ENCODE results near the gene ARL6. TPM values are rescaled to one million over a fixed set of nuclear protein-coding genes. Genes with fewer than 3 reads are reported as not detected.
A peak's percentile ranks its signal among the peaks of the same experiment; 100 is the strongest.

Gene ARL6
- total and polyA plus RNA-seq, 9 of the 15 experiments (the other 6 are each of a cell fraction or from before 2014, with no cell fraction given): 0.91 to 2.9 (median 2.3) TPM

DNA sequence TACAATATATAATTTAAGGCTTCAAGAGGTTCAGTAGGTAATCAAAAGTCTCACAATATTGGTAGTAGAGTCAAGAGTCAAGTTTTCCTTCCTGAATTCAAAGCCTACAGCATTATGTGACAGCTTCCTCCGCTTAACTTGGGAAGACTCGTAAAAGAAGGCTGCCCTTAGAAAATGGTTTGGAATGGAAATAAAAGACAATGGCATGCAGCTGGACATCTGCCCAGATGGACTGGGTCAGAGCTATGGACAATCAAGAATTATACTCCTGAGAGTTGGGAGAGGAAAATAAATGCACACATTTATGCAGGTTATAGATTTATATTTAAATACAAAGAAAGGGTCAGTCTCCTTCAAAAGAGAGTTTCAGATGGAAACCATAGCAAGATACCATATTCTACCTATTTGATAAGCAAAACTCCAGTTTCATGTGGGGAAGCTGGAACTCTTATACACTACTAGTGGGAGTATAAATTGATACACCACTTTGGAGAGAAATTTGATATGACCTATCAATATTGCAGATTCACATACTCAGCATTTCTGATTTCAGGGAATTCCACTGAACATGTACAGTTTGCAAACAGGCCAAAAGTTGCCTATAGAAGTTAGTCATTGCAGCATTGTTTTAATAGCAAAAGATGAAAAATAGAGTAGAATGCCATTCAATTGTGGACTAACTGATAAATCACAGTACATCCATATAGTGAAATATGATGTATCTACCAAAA is 63.3 kb downstream of the ARL6 start:
- intact Hi-C loops (cut with micrococcal nuclease): no loop called here

DNA sequence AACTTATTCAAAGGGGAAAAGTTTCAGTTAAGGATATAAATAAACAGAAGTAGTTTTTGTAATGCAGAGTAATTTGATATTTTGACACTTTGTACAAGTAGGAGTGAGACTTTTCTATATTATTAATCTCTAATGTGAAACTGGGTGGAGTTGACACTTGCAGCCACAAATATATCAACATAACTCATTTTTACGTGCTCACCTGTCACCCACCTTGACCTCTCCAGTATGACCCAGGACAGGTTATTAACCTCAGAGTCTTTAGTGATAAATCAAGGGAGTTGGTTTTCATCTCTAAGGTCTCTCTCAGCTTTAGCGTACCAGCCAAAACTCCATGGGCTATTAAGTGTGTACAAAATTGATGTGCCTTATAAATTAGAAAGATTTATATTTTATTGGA is 64.6 kb downstream of the ARL6 start:
- Histone ChIP-seq H2AFZ (ENCODE audit: low read depth, low read length) (no peak overlapping the region), H3K27ac (ENCODE audit: extremely low read depth, low read depth, low read length) (no peak overlapping the region), H3K4me3 (no peak overlapping the region), H3K27me3 (ENCODE audit: control insufficient read depth in 2 of 2, insufficient read depth in 2 of 2, low read length in 2 of 2) (no peaks in the 10 kb centered on the region), H3K36me3 (ENCODE audit: control insufficient read depth, insufficient read depth, low read length) (no peaks in the 10 kb centered on the region), H4K20me1 (replicated peaks; ENCODE audit: control insufficient read depth, insufficient read depth, low read length) (no peaks in the 10 kb centered on the region), H3K4me2 (ENCODE audit: insufficient read depth, low read length) (no peak overlapping the region), H3K9me3 (replicated peaks; ENCODE audit: control insufficient read depth, insufficient read depth, low read depth, low read length) (no peaks in the 10 kb centered on the region), H3K4me1 (replicated peaks in 1 of 2; ENCODE audit: control insufficient read depth in 2 of 2, insufficient read depth in 2 of 2, low read length in 2 of 2) (no peaks in the 10 kb centered on the region), H3K9ac (ENCODE audit: insufficient read depth in 1 of 2, low read depth in 2 of 2, low read length in 2 of 2) (no peak overlapping the region), H3K9me1 (ENCODE audit: control insufficient read depth, insufficient read depth, low read length) (no peaks in the 10 kb centered on the region), H3K79me2 (ENCODE audit: control insufficient read depth, insufficient read depth, low read length) (no peaks in the 10 kb centered on the region)
- TF ChIP-seq RCOR1 (IDR thresholded peaks at IDR 0.05; ENCODE audit: borderline replicate concordance in 1 of 2, low read depth in 2 of 2, low read length in 2 of 2) (no peak), SLC30A9 (CRISPR knock-in tag; IDR thresholded peaks at IDR 0.05) (no peak), ARNT (IDR thresholded peaks at IDR 0.05) (no peak), ZNF143 (CRISPR knock-in tag; IDR thresholded peaks at IDR 0.05) (no peak), KLF16 (IDR thresholded peaks at IDR 0.05) (no peak), ZNF165 (CRISPR knock-in tag; IDR thresholded peaks at IDR 0.05; ENCODE audit: borderline replicate concordance) (no peak), NCOA6 (IDR thresholded peaks at IDR 0.05) (no peak), FOXJ3 (CRISPR knock-in tag; IDR thresholded peaks at IDR 0.05) (no peak), ZNF134 (CRISPR knock-in tag; conservative IDR thresholded peaks at IDR 0.05) (no peak)
- TF ChIP-seq, protein P1, sequence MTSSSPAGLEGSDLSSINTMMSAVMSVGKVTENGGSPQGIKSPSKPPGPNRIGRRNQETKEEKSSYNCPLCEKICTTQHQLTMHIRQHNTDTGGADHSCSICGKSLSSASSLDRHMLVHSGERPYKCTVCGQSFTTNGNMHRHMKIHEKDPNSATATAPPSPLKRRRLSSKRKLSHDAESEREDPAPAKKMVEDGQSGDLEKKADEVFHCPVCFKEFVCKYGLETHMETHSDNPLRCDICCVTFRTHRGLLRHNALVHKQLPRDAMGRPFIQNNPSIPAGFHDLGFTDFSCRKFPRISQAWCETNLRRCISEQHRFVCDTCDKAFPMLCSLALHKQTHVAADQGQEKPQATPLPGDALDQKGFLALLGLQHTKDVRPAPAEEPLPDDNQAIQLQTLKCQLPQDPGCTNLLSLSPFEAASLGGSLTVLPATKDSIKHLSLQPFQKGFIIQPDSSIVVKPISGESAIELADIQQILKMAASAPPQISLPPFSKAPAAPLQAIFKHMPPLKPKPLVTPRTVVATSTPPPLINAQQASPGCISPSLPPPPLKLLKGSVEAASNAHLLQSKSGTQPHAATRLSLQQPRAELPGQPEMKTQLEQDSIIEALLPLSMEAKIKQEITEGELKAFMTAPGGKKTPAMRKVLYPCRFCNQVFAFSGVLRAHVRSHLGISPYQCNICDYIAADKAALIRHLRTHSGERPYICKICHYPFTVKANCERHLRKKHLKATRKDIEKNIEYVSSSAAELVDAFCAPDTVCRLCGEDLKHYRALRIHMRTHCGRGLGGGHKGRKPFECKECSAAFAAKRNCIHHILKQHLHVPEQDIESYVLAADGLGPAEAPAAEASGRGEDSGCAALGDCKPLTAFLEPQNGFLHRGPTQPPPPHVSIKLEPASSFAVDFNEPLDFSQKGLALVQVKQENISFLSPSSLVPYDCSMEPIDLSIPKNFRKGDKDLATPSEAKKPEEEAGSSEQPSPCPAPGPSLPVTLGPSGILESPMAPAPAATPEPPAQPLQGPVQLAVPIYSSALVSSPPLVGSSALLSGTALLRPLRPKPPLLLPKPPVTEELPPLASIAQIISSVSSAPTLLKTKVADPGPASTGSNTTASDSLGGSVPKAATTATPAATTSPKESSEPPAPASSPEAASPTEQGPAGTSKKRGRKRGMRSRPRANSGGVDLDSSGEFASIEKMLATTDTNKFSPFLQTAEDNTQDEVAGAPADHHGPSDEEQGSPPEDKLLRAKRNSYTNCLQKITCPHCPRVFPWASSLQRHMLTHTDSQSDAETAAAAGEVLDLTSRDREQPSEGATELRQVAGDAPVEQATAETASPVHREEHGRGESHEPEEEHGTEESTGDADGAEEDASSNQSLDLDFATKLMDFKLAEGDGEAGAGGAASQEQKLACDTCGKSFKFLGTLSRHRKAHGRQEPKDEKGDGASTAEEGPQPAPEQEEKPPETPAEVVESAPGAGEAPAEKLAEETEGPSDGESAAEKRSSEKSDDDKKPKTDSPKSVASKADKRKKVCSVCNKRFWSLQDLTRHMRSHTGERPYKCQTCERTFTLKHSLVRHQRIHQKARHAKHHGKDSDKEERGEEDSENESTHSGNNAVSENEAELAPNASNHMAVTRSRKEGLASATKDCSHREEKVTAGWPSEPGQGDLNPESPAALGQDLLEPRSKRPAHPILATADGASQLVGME (CRISPR knock-in tag; IDR thresholded peaks at IDR 0.05): no peak
- CTCF ChIA-PET (ENCODE audit: low intra/inter-chr PET ratio): no interaction called here
- intact Hi-C loops (cut with micrococcal nuclease) (no loop called here), in situ Hi-C loops (cut with MboI) (no loop called here)
- DNase-seq (ENCODE audit: extremely low read depth in 1 of 4, low spot score in 3 of 4) (no peak), ATAC-seq (no peak), FAIRE-seq (no peak)
- WGBS (ENCODE audit: insufficient coverage, low coverage, missing lambda C conversion rate): 0% methylated on average over 1 of the region's 2 CpGs
- BruUV-seq (replicated peaks): no TSS peak
- POLR2A ChIA-PET: no interaction called here

More for the DNA sequence above, 63.3 kb downstream of the ARL6 start:
- Histone ChIP-seq H3K4me3 (no peak overlapping the region), H3K4me1 (replicated peaks in 1 of 2; ENCODE audit: control insufficient read depth in 2 of 2, insufficient read depth in 2 of 2, low read length in 2 of 2) (no peaks in the 10 kb centered on the region), H3K36me3 (ENCODE audit: control insufficient read depth, insufficient read depth, low read length) (no peaks in the 10 kb centered on the region), H3K79me2 (ENCODE audit: control insufficient read depth, insufficient read depth, low read length) (no peaks in the 10 kb centered on the region), H3K9me1 (ENCODE audit: control insufficient read depth, insufficient read depth, low read length) (no peaks in the 10 kb centered on the region), H3K27ac (ENCODE audit: extremely low read depth, low read depth, low read length) (no peak overlapping the region), H2AFZ (ENCODE audit: low read depth, low read length) (no peak overlapping the region), H3K9ac (ENCODE audit: insufficient read depth in 1 of 2, low read depth in 2 of 2, low read length in 2 of 2) (no peak overlapping the region), H4K20me1 (replicated peaks; ENCODE audit: control insufficient read depth, insufficient read depth, low read length) (no peaks in the 10 kb centered on the region), H3K9me3 (replicated peaks; ENCODE audit: control insufficient read depth, insufficient read depth, low read depth, low read length) (no peaks in the 10 kb centered on the region), H3K4me2 (ENCODE audit: insufficient read depth, low read length) (no peak overlapping the region), H3K27me3 (ENCODE audit: control insufficient read depth in 2 of 2, insufficient read depth in 2 of 2, low read length in 2 of 2) (peaks cover 6% of the 10 kb centered on the region in 2 experiments; a peak in 2 of 5 replicates)
- FAIRE-seq (no peak), ATAC-seq (no peak), DNase-seq (ENCODE audit: extremely low read depth in 1 of 4, low spot score in 3 of 4) (no peak)
- TF ChIP-seq ZNF316 (IDR thresholded peaks at IDR 0.05) (peak; percentile 22; the same call in 1 of the 2 replicates), SRSF1 (IDR thresholded peaks at IDR 0.05; ENCODE audit: low read depth, low read length) (no peak)
- CTCF ChIA-PET (ENCODE audit: low intra/inter-chr PET ratio): no interaction called here
- BruUV-seq (replicated peaks): no TSS peak
- POLR2A ChIA-PET: interaction anchor here (0.6 kb wide), 1 partner anchor 1390 kb away, joined by 3 read pairs; no protein-coding TSS in a partner anchor
- in situ Hi-C loops (cut with MboI): no loop called here
- 0% methylated on average over 2 of the region's 2 CpGs for WGBS (ENCODE audit: insufficient coverage, low coverage, missing lambda C conversion rate)
